Activated T-cell treated with anti-CD3 and anti-CD28 coated beads for 1 hour (primary cell): ENCODE results near the gene PCYT1A.
"Not testable (repeated sequence)": the region's sequence is repeated elsewhere in the genome, so short reads cannot be mapped to it uniquely, and the experiment has no call there.

ENCODE experiments used
- DNase-seq: peaks from one replicate; pipeline ENCODE4 v3.0.0-alpha.2; 2020; ENCODE audit warnings: low read depth

The PCYT1A gene

GRCh38 chr3:196189566-196190347 is 97.8 kb downstream of the PCYT1A start:
- no peak for DNase-seq

- DNase-seq: no peak
Measured at GRCh38 chr3:196186651-196187573, 100.6 kb downstream of the PCYT1A start.

GRCh38 chr3:196184881-196185280 is 102.6 kb downstream of the PCYT1A start:
- DNase-seq: no peak

GRCh38 chr3:196184169-196184432 is 103.4 kb downstream of the PCYT1A start:
- DNase-seq: not testable (repeated sequence)

GRCh38 chr3:196181127-196181546 is 106.4 kb downstream of the PCYT1A start:
- no peak for DNase-seq

GRCh38 chr3:196180346-196180745 is 107.2 kb downstream of the PCYT1A start:
- DNase-seq: no peak
